ENCODE results near the gene NACC1. TPM values are rescaled to one million over a fixed set of nuclear protein-coding genes. Genes with fewer than 3 reads are reported as not detected.

The NACC1 gene
- total and polyA plus RNA-seq, 2 of the 8 experiments (the other 6 are each of a cell fraction or from before 2014, with no cell fraction given): 234 to 301 TPM

- no peak overlapping the region for H2AFZ ChIP-seq (ENCODE audit: low read length)
- H2BK20ac ChIP-seq (ENCODE audit: low read length): peak overlapping the region; percentile 48; the same call in 1 of the 2 replicates
- H3K36me3 ChIP-seq (ENCODE audit: control insufficient read depth in 2 of 4, insufficient read depth in 4 of 4, low read length in 3 of 4): no peaks in the 10 kb centered on the region
- no peak overlapping the region for H4K8ac ChIP-seq (ENCODE audit: extremely low read depth, insufficient read depth, low read length)
- peak overlapping the region; percentile 44; the same call in 1 of the 2 replicates for H2BK5ac ChIP-seq (ENCODE audit: low read depth, low read length)
- no peak overlapping the region for H2AK5ac ChIP-seq (ENCODE audit: low read depth, low read length)
- H3K79me1 ChIP-seq (ENCODE audit: low read depth, low read length): no peaks in the 10 kb centered on the region
- FAIRE-seq (no peak), DNase-seq (ENCODE audit: low read depth in 1 of 2, low spot score in 2 of 2) (no peak)
- no peak overlapping the region for H2BK120ac ChIP-seq (replicated peaks; ENCODE audit: low read depth, low read length)
- no peak overlapping the region for H3K4me2 ChIP-seq (ENCODE audit: insufficient read depth in 1 of 2, low read depth in 2 of 2, low read length in 2 of 2)
- H3K4ac ChIP-seq (replicated peaks; ENCODE audit: insufficient read length, low read depth, low read length): no peak overlapping the region
- no peaks in the 10 kb centered on the region for H3K9me3 ChIP-seq (ENCODE audit: insufficient read depth in 2 of 2, low read depth in 1 of 2, low read length in 1 of 2)
- H3K23ac ChIP-seq (ENCODE audit: insufficient read length): no peak overlapping the region
- H3K27ac ChIP-seq (ENCODE audit: low read depth, low read length): no peak overlapping the region
- H3K9ac ChIP-seq (replicated peaks in 1 of 4; ENCODE audit: extremely low read depth in 1 of 4, low read depth in 3 of 4, low read length in 3 of 4): no peak overlapping the region
- CTCF ChIA-PET (ENCODE audit: partially characterized antibody): interaction anchor here (0.7 to 48.8 kb wide), 15 partner anchors 8 to 115 kb away, joined by 3 to 1145 read pairs (median 7); no protein-coding TSS in a partner anchor
- no peak overlapping the region for H4K91ac ChIP-seq (replicated peaks; ENCODE audit: insufficient read length, low read length)
- no peaks in the 10 kb centered on the region for H3K79me2 ChIP-seq (ENCODE audit: control insufficient read depth in 1 of 2, insufficient read depth in 2 of 2, low read length in 2 of 2)
- H3K18ac ChIP-seq (ENCODE audit: extremely low read depth, low read length): peak overlapping the region; percentile 48
- H3K4me1 ChIP-seq (replicated peaks in 1 of 4; ENCODE audit: control insufficient read depth in 3 of 4, insufficient read depth in 4 of 4, low read length in 3 of 4): peaks cover 15 to 40% (median 27%) of the 10 kb centered on the region in 4 experiments
- no peak overlapping the region for H4K5ac ChIP-seq (ENCODE audit: insufficient read length, low read depth, low read length)
- H3K14ac ChIP-seq (ENCODE audit: insufficient read length): no peak overlapping the region
- H3K56ac ChIP-seq (replicated peaks; ENCODE audit: insufficient read length, low read depth, low read length): no peak overlapping the region
- peaks cover 0 to 22% (median 19%) of the 10 kb centered on the region in 4 experiments; a peak in 6 of 7 replicates for H3K27me3 ChIP-seq (replicated peaks in 1 of 4; ENCODE audit: control insufficient read depth in 3 of 4, extremely low read depth in 1 of 4, insufficient read depth in 3 of 4, low read length in 3 of 4)
- 82% methylated on average over 9 of the region's 12 CpGs; no CpG with 5 or more reads in 1 of the 2 experiments for WGBS, 2 experiments (ENCODE audit: extremely low coverage in 1 of 2, insufficient coverage in 1 of 2, insufficient read length in 1 of 2, insufficient replicate concordance in 2 of 2, low coverage in 1 of 2, low lambda C conversion rate in 2 of 2, missing lambda C conversion rate in 1 of 2)
- peak overlapping the region; percentile 65; the same call in 1 of the 2 replicates for H2BK15ac ChIP-seq (ENCODE audit: low read length)
- POLR2A ChIA-PET (ENCODE audit: partially characterized antibody): interaction anchor here (0.9 to 2.1 kb wide), 6 partner anchors 9 to 76 kb away, joined by 3 to 6 read pairs (median 4); no protein-coding TSS in a partner anchor
- H4K20me1 ChIP-seq (replicated peaks in 1 of 2; ENCODE audit: control insufficient read depth in 1 of 2, insufficient read depth in 2 of 2, low read length in 2 of 2): no peaks in the 10 kb centered on the region
- H2BK12ac ChIP-seq (ENCODE audit: low read depth, low read length): peak overlapping the region; percentile 68; the same call in 1 of the 2 replicates
- H3K4me3 ChIP-seq (ENCODE audit: extremely low read depth in 1 of 4, insufficient read depth in 2 of 4, low read depth in 3 of 4, low read length in 4 of 4): no peak overlapping the region
- 0 out of 2 replicates have a peak, but pooled peaks cover 1% of the 10 kb centered on the region for H3K23me2 ChIP-seq (ENCODE audit: low read depth, low read length)
- TF ChIP-seq RBBP5 (IDR thresholded peaks at IDR 0.05; ENCODE audit: borderline replicate concordance, low read depth, low read length) (no peak), E2F6 (IDR thresholded peaks at IDR 0.05) (no peak), EP300 (IDR thresholded peaks at IDR 0.05; ENCODE audit: borderline replicate concordance in 1 of 2, low read depth in 2 of 2, low read length in 2 of 2) (no peak), CBX8 (IDR thresholded peaks at IDR 0.05; ENCODE audit: borderline replicate concordance, low read depth, low read length) (no peak), POLR2AphosphoS5 (IDR thresholded peaks at IDR 0.05; ENCODE audit: low read depth, low read length) (no peak), KDM4A (IDR thresholded peaks at IDR 0.05; ENCODE audit: low read depth, low read length, severe bottlenecking) (no peak), BACH1 (IDR thresholded peaks at IDR 0.05; ENCODE audit: low read length) (no peak), RNF2 (IDR thresholded peaks at IDR 0.05; ENCODE audit: borderline replicate concordance, low read depth, low read length, missing control alignments, poor library complexity, severe bottlenecking) (no peak), TBP (IDR thresholded peaks at IDR 0.05; ENCODE audit: low read depth, low read length) (no peak), YY1 (IDR thresholded peaks at IDR 0.05; ENCODE audit: low read depth, low read length) (no peak), TAF1 (IDR thresholded peaks at IDR 0.05; ENCODE audit: low read depth, low read length) (no peak)
These were observed 39.0 kb upstream of the NACC1 start for GRCh38 chr19:13078897-13079541.

All from H1 (cell line).